ENCODE measurements around the gene P2RY8.
"Not testable (repeated sequence)": the region's sequence is repeated elsewhere in the genome, so short reads cannot be mapped to it uniquely, and the experiment has no call there.

The P2RY8 gene

DNA sequence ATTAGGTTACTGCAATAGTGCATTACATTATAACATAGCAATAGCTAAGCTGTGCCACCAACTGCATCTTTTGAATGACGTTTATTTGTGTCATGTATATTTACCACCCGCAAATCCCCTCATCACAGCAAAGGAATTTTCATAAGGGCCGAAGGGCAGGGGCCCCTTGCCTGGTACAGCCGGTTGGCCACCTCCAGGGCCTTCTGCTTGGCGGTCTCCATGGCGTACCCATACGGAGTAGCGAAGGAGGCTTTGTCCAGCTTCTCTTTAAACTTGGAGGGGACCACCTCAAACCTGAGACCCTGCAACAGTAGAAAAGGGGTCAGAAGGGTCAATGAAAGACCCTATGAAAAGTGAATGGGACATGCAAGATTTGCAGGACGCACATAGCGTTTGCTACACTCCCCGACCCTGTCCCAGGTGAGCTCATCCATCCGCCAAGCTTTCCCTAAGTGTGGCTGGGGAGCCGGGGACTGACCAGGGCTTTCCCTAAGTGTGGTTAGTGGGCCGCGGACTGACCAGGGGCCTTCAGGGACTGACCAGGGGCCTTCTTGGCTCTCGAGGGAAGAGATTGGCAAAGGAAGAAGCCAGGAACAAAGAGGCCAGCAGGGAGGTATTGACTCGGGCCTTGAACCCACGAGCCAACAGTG, 94.8 kb downstream of the P2RY8 start:
- no peak for DNase-seq

DNA sequence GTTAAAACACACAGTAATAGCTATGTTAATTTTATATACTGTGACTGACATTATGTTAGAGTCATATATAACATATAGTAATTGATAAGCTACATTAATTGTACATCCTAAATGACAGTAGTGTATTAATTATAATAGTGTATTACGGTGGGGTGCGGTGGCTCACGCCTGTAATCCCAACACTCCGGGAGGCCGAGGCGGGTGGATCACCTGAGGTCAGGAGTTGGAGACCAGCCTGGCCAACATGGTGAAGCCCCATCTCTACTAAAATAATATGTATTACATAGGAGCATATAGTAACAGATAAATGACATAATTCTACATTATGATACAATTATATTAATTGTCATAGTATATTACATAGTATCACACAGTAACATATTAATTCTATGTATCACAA, 96.5 kb downstream of the P2RY8 start:
- no peak for DNase-seq

DNA sequence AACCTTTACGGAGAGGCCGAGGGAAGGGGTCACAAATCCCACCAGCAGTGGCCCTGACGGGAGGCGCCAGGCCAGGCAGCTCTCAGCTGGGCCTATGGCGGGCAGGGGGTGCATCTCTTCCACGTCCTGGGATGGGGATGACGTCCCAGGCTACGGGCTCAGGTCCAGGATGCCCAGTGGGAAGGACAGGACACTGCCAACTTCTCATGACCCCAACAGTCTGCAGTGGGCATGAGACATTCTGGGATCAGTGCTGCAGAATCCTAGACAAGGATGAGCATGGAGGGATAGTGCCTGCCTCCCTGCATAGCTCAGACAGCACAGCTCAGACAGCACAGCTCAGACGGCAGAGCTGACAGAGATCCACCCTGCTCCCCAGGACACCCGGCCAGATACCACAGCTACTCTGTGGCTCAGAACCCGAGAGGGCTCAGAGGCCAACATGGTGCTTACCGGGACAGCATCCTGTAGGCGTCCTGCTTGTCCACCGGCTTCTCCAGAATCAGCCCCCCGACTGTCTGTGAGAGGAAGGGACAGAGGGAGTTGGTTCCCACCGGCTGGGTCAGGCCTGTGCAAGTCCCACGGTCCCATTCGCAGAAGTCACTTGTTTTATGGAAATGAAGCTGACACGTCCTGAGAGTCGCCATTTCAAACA, 101.6 kb downstream of the P2RY8 start:
- no peak for DNase-seq

DNA sequence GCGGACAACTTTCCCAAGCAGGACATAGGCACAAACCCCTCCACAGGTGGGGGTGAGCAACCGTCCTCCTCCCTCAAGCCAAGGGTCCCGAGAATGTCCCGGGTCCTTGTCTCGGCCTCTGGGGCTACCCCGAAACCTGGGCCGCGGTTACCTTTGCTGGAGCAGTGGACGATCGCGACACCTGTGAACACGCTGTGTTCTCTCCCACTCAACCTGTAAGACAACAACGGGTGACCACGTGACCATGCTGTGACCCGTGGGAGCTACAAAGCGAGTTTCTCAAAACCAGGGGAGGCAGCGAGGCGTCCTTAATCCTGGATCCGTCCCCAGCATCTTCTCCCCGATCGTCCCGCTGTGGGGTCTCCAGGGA, 102.1 kb downstream of the P2RY8 start:
- no peak for DNase-seq

DNA sequence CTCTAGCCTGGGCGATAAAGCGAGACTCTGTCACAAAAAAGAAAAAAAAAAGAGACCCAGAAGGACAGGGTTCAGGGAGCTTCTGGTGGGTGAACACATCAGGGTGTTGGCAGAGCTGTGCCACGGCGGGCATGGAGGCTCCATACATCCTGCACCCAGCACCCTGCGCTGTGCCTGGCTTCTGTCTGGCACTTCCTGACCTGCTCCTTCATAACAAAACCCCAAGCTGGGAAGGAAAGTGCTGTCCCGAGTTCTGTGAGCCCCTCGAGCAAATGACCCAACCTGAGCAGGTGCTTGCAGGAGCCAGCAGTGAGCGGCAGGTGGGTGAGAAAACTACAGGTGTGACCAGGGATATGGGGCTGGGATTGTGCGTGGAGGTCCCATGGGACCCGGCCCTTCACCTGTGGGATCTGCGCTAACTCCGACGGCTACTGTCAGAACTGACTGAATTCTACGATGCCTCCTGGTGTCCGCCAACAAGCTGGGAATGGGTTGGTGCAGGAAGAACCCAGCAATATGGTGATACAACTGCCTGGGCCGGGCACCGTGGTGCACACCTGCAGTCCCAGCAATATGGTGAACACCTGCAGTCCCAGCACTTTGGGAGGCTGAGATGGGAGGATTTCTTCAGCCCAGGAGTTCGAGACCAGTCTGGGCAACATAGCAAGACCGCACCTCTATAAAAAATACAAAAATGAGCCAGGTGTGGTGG, 103.2 kb downstream of the P2RY8 start:
- DNase-seq = no peak

DNA sequence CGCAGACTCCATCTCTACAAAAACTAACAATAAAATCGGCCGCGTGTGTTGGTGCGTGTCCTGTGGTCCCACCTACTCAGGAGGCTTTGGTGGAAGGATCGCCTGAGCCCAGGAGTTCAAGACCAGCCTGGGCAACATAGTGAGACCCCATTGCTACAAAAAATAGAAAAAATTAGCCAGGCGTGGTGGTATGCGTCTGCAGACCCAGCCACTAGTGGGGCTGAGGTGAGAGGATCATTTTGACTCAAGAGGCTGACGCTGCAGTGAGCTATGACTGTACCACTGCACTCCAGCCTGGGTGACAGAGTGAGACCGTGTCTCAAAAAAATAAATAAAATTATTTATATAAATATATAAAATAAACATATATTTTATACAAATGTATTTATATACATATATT, 106.5 kb downstream of the P2RY8 start:
- no peak for DNase-seq

DNA sequence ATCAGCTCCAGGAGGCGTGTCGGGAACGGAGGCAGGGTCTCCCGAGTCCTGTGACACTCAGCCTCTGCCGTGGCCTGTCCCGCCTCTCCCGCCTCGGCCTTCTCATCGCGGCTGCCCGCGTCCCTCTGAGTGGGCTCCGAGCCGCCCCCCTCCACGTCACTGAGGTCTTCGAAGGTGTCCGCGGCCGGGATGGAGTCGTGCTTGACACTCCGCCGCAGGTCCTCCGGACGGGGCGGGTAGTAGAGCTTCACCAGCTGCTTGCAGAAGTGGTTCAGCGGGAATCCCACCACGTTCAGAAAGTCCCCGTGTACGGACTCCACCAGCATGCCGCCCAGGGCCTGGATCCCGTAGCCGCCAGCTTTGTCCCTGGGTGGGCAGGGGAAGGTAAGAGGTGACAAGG, 109.2 kb downstream of the P2RY8 start:
- no peak for DNase-seq

DNA sequence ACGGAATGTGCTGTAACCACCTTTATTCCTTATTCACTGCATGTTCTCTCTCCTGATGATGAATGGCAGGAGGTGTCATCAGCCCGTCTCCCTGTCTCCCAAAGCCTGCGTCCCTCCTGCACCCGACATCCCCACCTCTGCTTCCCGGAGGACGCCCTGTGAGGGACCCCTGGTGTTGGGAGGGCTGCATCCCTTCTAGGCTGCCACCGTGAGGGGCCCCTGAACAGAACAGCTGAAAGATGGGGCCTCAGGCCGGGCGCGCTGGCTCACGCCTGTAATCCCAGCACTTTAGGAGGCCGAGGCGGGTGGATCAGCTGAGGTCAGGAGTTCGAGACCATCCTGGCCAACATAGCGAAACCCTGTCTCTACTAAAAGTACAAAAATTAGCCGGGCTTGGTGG, 110.7 kb downstream of the P2RY8 start:
- not testable (repeated sequence) for DNase-seq

DNA sequence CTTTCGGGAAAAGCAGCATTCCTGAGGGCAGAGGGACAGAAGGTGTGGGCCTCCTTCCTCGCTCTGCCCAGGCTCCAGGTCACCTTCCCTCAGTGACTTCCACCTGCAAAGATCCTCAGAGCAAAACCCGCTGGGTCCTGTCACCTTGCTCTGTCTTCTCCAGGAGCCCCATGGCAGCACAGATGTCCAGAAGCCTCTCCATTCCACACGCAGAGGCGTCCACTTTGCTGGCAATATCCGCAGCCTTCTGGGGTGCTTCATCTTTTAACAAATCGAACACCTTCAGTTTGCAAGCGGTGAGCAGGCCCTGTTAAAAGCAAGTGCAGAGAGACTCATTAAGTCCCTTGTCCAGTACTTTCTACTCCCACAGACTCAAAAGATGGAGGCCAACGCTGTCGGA, 111.6 kb downstream of the P2RY8 start:
- no peak for DNase-seq

DNA sequence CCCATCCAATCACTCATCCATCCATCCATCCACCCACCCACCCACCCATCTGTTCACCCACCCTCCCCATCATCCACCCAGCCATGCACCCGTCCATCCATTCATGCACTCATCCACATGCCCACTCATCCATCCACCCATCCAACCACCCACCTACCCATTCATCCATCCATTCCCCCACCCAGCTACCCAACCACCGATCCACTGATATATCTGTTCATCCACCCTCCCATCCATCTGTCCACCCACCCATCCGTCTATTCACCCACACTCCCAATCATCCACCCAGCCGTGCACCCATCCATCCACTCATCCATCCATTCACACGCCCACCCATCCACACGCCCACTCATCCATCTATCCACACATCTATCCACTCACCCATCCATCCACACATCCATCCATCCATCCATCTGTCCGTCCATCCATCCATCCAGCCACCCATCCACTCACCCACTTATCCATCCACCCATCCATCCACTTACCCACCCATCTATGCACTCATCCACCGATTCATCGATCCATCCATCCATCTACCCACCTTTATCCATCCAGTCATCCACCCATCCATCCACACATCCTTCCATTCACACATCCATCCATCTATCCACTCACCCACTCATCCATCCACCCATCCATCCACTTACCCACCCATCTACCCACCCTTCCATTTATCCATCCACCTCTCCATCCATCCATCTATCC, 112.7 kb downstream of the P2RY8 start:
- no peak for DNase-seq

DNA sequence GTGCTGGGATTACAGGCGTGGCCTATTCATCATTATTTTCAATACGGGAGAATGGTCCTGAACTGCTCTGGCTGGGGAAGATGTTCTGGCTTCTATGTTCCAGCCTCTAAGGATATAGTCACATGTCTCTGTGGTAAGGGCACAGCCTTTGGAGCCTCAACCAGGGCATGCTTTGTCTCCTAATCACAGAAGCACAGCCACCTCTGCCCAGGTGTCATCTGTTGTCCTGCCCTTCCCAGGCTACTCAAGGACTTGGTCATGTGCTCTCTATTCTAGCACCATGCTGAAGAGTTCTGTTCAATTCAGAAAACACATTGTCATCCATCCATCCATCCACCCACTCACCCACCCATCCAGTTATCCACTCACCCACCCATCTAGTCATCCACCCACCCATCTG, 113.8 kb downstream of the P2RY8 start:
- no peak for DNase-seq

DNA sequence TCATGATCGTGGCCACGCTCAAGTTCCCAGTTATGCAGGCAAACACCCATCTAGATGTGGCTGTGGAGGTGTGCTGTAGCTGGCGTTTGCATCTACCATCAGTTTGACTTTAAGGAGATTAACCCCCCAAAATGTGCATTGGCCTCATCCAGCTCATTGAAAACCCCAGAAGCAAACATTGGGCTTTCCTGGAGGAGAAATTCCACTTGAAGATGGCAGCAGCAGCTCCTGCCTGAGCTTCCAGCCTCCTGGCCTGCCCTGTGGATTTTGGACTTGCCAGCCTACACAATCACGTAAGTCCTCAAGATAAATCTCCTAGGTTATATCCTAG, 114.9 kb downstream of the P2RY8 start:
- no peak for DNase-seq

DNA sequence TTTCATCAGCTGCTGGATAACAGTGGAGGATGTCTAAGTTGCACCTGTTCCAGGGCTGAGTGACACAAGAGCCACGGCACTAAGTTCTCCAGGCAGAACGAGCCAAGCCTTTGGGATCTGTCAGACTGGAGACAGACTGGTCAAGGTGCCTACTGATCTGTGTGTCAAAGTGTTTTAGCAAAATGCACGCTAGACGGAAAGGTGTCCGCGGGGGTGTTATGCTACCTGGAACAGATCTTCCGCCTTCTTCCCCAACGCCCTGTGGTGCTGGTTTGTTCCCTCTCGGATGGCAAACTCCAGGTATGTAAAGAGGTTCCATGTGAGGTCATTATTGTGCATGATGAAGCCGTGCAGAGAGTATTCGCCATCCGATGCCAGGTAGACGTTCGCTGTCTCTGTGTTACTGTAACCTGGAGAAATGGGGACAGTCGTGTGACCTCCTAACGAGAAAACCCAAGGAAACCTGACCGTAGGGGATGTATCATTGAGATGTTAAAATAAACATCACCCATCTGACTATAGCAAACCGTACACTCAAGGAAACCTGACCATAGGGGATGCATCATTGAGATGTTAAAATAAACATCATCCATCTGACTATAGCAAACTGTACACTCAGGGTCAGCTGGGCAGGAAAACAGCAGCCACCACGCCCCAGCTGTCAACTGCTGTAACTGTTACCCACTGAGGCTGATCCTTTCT, 115.4 kb downstream of the P2RY8 start:
- DNase-seq = no peak

DNA sequence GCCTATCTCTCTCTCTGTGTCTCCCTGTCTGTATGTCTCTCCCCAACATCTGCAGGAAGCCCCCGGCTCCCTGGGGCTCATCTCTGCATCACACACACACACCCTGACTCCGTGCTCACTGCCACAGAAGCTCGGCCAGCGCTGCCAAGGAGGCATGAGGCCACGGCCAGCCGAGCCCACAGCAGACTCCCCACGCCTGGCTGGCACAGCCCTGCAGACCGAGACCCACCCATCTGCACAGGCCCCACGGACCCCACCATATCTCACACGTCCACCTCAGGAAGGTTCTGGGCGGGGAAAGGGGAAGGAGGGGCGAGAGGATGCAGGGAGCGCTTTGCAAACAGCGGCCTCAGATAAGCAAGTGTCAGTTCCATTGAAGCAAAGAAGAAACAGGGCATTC, 116.6 kb downstream of the P2RY8 start:
- no peak for DNase-seq

DNA sequence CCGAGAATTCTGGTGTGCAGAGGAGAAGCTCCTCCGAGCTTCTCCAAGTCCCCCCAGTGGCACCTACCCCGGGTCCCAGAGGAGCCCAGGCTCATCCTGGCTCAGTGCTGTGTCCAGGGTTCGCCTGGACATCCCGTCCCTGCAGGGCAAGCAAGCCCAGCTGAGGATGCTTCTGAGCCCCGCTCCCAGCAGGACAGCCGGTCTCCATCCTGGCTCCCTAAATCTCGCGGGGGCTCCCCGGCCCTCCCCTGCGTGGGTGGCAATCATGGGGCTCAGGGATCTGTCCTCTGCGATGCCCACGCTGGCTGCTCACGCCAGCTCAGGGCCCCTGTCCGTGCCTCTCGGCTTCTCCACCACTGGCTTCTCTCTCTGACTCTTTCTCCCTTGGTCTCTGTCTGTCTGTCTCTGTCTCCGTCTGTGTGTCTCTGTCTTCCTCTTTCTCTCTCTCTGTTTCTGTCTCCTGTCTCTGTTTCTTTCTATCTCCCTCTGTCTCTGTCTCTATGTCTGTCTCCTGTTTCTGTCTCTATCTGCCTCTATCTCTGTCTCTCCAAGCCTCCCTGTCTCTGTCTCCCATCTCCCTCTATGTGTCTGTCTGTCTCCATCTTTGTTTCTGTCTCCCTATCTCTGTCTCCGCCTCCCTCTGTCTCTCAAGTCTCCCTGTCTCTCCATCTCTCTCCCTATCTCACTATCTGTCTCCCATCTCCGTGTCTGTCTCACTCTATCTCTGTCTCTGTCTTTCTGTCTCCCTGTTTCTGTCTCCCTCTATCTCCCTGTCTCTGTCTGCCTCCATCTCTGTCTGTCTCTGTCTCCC, 117.2 kb downstream of the P2RY8 start:
- no peak for DNase-seq

DNA sequence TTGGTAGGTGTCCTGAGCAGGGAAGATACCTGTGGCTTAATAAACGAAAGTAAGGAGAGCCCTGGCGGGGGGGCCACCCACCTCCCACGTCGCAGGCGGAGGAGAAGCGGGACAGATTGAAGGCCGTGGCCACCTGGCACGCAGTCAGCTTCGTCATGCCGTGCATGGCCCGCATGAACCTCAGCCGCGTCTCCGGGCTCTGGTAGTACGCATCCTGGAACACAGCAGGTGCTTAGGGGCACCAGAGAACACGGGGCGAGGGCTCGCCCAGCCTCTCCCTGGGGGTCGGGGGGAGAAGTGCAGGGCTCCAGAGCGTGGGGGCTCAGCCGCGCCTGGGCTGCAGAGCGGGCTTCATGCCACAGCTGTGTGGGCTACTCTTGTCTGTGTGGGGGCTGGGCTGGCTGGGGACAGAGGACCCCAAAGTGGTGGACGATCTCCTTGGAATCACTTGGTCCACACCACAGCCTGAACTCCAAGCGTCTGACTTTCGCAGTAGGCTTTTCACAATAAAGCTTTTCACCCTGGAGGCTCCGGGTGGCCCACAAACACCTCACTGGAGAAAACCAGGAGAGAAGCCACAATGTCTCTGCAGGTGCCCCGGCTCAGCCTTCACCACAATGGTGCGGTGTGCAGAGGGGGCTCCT, 118.0 kb downstream of the P2RY8 start:
- no peak for DNase-seq

DNA sequence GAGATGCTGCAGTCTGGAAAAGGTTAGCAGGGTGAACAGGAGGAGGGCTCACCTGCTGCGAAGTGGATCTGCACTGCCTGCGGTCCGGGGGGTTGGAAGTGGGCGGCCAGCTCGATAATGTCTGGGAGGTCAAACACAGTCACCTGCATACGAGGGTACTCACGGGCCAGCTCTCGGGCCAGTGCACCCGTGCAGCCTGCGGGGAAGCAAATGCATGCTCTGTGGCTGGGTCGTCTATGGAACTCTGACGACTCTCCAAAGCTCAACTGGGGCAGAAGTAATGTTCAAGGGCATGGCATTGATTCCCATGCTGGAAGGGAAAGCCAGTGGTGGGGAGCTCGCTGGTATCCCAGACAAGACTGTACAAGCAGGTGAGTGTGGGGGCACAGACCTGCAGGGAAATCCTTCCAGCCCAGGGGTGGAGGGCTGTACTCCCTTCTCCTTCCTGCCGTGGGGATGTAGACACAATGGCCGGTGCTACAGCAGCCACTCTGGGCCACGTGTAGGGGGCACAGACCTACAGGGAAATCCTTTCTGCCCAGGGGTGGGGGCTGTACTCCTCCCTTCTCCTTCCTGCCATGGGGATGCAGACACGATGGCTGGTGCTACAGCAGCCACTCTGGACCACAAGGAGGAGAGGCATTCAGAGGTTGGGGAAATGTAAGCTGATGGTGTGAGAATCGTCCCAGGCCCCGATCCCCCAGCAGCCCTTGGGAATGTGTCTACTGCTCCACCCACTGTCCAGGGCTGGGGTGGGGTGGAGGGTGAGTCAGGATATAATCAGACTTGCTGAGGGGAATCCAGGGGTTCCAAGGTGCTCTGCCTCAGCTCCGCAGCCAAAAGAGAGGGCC, 118.8 kb downstream of the P2RY8 start:
- no peak for DNase-seq

DNA sequence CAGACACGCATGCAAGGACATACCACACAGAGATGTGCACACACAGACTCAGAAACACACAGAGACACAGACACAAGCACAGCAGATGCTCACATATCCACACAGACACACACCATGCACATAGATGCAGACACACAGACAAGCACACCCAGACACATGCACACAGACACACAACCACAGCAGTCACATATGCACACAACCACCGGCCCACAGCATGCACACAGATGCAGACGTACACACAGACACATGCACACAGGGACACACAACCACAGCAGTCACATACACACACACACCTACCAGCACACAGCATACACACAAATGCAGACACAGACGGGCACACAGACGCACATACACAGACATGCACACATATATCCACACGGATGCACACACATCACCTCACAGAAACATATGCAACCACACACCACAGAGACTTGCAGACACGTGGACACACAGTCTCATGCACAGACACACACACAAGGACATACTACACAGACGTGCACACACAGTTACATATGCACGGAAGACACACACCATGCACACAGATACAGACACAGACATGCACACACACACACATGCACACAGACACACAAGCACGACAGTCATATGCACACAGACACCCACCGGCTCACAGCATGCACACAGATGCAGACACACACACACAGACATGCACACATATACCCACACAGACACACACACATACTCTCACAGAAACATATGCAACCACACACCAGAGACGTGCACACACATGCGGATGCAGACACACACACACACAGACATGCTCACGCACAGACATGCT, 119.8 kb downstream of the P2RY8 start:
- DNase-seq = no peak

DNA sequence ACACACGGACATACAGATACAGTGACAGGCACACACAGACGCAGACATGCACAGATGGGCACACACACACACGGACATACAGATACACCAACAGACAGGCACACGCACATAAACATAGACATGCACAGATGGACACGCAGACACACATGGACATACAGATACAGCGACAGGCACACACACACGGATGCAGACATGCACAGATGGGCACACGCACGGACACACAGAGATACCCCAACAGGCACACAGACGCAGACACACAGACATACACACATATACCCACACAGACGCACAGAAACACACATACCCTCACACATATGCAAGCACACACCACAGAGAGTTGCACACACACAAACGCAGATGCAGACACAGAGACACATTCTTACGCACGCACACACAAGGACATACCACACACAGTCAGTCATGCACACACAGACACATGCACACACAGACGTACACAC, 120.6 kb downstream of the P2RY8 start:
- no peak for DNase-seq
